ENCODE measurements around the gene SPAM1.
"Not testable (repeated sequence)": the region's sequence is repeated elsewhere in the genome, so short reads cannot be mapped to it uniquely, and the experiment has no call there.

Gene SPAM1

GRCh38 chr7:123961771-123962170, 36.7 kb downstream of the SPAM1 start:
- FAIRE-seq = no peak

- no peak for FAIRE-seq
Observed at GRCh38 chr7:123966936-123967335, 41.9 kb downstream of the SPAM1 start.

GRCh38 chr7:123972045-123972444, 47.0 kb downstream of the SPAM1 start:
- no peak for FAIRE-seq

GRCh38 chr7:123972831-123973230, 47.8 kb downstream of the SPAM1 start:
- no peak for FAIRE-seq

GRCh38 chr7:123974326-123974908, 49.4 kb downstream of the SPAM1 start:
- no peak for FAIRE-seq

- no peak for FAIRE-seq
Observed at GRCh38 chr7:123975084-123975483, 50.0 kb downstream of the SPAM1 start.

- FAIRE-seq = no peak
Observed at GRCh38 chr7:123977081-123977480, 52.0 kb downstream of the SPAM1 start.

- FAIRE-seq = no peak
Observed at GRCh38 chr7:123979876-123980275, 54.8 kb downstream of the SPAM1 start.

- FAIRE-seq = no peak
Observed at GRCh38 chr7:123987445-123987844, 62.4 kb downstream of the SPAM1 start.

- no peak for FAIRE-seq
Observed at GRCh38 chr7:123992913-123993518, 68.0 kb downstream of the SPAM1 start.

- FAIRE-seq = no peak
Observed at GRCh38 chr7:123993996-123994395, 69.0 kb downstream of the SPAM1 start.

GRCh38 chr7:123994449-123994848, 69.4 kb downstream of the SPAM1 start:
- no peak for FAIRE-seq

- no peak for FAIRE-seq
Observed at GRCh38 chr7:123995617-123996326, 70.7 kb downstream of the SPAM1 start.

- no peak for FAIRE-seq
Observed at GRCh38 chr7:123996327-123996625, 71.2 kb downstream of the SPAM1 start.

GRCh38 chr7:123998921-123999320, 73.9 kb downstream of the SPAM1 start:
- no peak for FAIRE-seq

- no peak for FAIRE-seq
Observed at GRCh38 chr7:123999703-124000102, 74.7 kb downstream of the SPAM1 start.

GRCh38 chr7:124008296-124008695, 83.3 kb downstream of the SPAM1 start:
- not testable (repeated sequence) for FAIRE-seq

- FAIRE-seq = no peak
Observed at GRCh38 chr7:124009321-124009720, 84.3 kb downstream of the SPAM1 start.

Measured in colon (tissue), 2 donors.